BE2C (cell line): Measurements from ENCODE around the gene NHLRC3.

Experiments used
- DNase-seq: peaks from one replicate; pipeline ENCODE4 v3.0.0-alpha.2; 2020
- H3K27me3 ChIP-seq: fragments of 250-450 bp; sonication (Bioruptor Pico); 2 replicates; pipeline ENCODE4 v1.5.1; 2020; ENCODE audit warnings: mild to moderate bottlenecking
- H3K36me3 ChIP-seq: fragments of 250-450 bp; sonication (Bioruptor Pico); 2 replicates; pipeline ENCODE4 v1.5.1; 2020; ENCODE audit warnings: mild to moderate bottlenecking
- H3K4me1 ChIP-seq: fragments of 250-450 bp; sonication (Bioruptor Pico); 2 replicates; pipeline ENCODE4 v1.5.1; 2020
- H3K4me3 ChIP-seq: 2 replicates; pipeline ENCODE4 v1.5.1; 2011; ENCODE audit warnings: low read depth, low read length
- H3K9me3 ChIP-seq: fragments of 250-450 bp; sonication (Bioruptor Pico); 2 replicates; pipeline ENCODE4 v1.5.1; 2020
- CTCF ChIP-seq: IDR thresholded peaks from 2 replicates; pipeline ENCODE4 v1.5.1; 2012; ENCODE audit warnings: mild to moderate bottlenecking, low read depth, low read length

The NHLRC3 gene

GRCh38 chr13:39025433-39025839 lies 12.8 kb upstream of the NHLRC3 start:
- H3K9me3 ChIP-seq: no peaks in the 10 kb centered on the region
- TF ChIP-seq CTCF: no peak
- no peak for DNase-seq
- peaks cover 67% of the 10 kb centered on the region for H3K36me3 ChIP-seq
- no peaks in the 10 kb centered on the region for H3K4me1 ChIP-seq
- no peaks in the 10 kb centered on the region for H3K27me3 ChIP-seq
- no peak overlapping the region for H3K4me3 ChIP-seq

GRCh38 chr13:39032150-39032549 lies 6.1 kb upstream of the NHLRC3 start:
- no peak for TF ChIP-seq CTCF
- no peaks in the 10 kb centered on the region for H3K27me3 ChIP-seq
- peaks cover 8% of the 10 kb centered on the region for H3K36me3 ChIP-seq
- H3K9me3 ChIP-seq: no peaks in the 10 kb centered on the region
- H3K4me3 ChIP-seq: no peak overlapping the region
- no peak for DNase-seq
- no peaks in the 10 kb centered on the region for H3K4me1 ChIP-seq

- H3K4me1 ChIP-seq: no peaks in the 10 kb centered on the region
- H3K9me3 ChIP-seq: no peaks in the 10 kb centered on the region
- no peak for TF ChIP-seq CTCF
- no peaks in the 10 kb centered on the region; the same call in none of the 2 replicates for H3K36me3 ChIP-seq
- DNase-seq: no peak
- H3K4me3 ChIP-seq: no peak overlapping the region
- no peaks in the 10 kb centered on the region for H3K27me3 ChIP-seq
Measured at GRCh38 chr13:39034085-39034484, 4.2 kb upstream of the NHLRC3 start.

- no peaks in the 10 kb centered on the region; the same call in none of the 2 replicates for H3K36me3 ChIP-seq
- H3K9me3 ChIP-seq: no peaks in the 10 kb centered on the region
- TF ChIP-seq CTCF: no peak
- no peaks in the 10 kb centered on the region for H3K4me1 ChIP-seq
- H3K27me3 ChIP-seq: no peaks in the 10 kb centered on the region
- DNase-seq: no peak
- H3K4me3 ChIP-seq: peak overlapping the region; percentile 97
Measured at GRCh38 chr13:39035204-39035603, 3.1 kb upstream of the NHLRC3 start.

- H3K36me3 ChIP-seq: no peaks in the 10 kb centered on the region; the same call in 1 of the 2 replicates
- H3K4me3 ChIP-seq: peak overlapping the region; percentile 97
- H3K27me3 ChIP-seq: no peaks in the 10 kb centered on the region
- no peak for DNase-seq
- no peaks in the 10 kb centered on the region for H3K9me3 ChIP-seq
- TF ChIP-seq CTCF: no peak
- no peaks in the 10 kb centered on the region for H3K4me1 ChIP-seq
Measured at GRCh38 chr13:39035799-39036198, 2.5 kb upstream of the NHLRC3 start.

- H3K4me1 ChIP-seq: no peaks in the 10 kb centered on the region
- no peak for TF ChIP-seq CTCF
- no peak for DNase-seq
- H3K27me3 ChIP-seq: no peaks in the 10 kb centered on the region
- no peaks in the 10 kb centered on the region; the same call in 1 of the 2 replicates for H3K36me3 ChIP-seq
- H3K4me3 ChIP-seq: peak overlapping the region; percentile 97
- H3K9me3 ChIP-seq: no peaks in the 10 kb centered on the region
Measured at GRCh38 chr13:39036212-39036611, 2.0 kb upstream of the NHLRC3 start.
